ENCODE measurements around the gene NCOA1.

The NCOA1 gene

DNA sequence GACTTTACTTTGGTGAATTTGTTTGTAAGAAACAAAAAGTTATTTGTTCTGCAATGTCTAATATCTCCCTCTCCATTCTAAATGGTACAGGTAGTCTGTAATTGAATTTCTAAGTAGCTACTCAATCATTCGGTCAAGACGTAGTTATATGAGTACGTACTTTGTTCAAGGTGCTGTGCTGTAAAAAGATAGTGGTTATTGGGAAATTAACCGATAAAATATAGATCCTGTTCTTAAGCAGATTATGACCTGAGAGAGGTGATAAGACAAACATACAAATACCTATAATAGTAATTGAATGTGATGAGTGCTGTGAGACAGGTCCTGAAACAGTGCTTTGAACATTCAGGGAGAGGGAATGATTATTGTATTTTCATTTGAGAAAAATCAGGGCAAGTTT is 7.1 kb downstream of the NCOA1 start:
- H3K9me3 ChIP-seq (ENCODE audit: severe bottlenecking) = no peaks in the 10 kb centered on the region
- H3K27me3 ChIP-seq (ENCODE audit: insufficient read depth, poor library complexity, severe bottlenecking) = no peaks in the 10 kb centered on the region
- no peak overlapping the region for H3K4me3 ChIP-seq (ENCODE audit: severe bottlenecking)
- no peak for DNase-seq (ENCODE audit: low spot score)
- no peak for TF ChIP-seq CTCF (IDR thresholded peaks at IDR 0.05; ENCODE audit: poor library complexity, severe bottlenecking)
- no peak overlapping the region for H3K27ac ChIP-seq (ENCODE audit: poor library complexity, severe bottlenecking)
- no peaks in the 10 kb centered on the region for H3K36me3 ChIP-seq (ENCODE audit: low read depth)
- no peak for ATAC-seq (ENCODE audit: low read depth)
- H3K4me1 ChIP-seq (ENCODE audit: insufficient read depth, poor library complexity, severe bottlenecking) = no peaks in the 10 kb centered on the region

DNA sequence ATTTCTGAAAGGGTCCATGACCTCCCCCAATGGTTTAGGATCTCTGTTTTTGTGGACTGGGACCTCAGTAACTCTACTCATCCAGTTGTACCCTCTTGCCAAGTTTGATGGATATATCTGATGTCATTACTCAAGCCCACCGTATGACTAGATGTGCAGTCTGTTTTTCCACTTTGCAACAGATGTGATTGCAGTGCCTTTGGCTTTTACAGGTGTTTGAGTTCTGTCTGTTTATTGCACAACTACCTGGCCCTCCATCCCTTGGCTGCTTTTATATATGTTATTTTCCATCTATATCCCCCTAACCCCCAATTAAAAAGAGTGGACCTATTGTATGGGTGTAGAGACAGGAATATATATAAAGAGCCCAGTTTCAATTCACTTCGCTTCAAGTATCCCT is 10.8 kb downstream of the NCOA1 start:
- no peaks in the 10 kb centered on the region for H3K27me3 ChIP-seq (ENCODE audit: insufficient read depth, poor library complexity, severe bottlenecking)
- H3K36me3 ChIP-seq (ENCODE audit: low read depth) = no peaks in the 10 kb centered on the region
- H3K4me3 ChIP-seq (ENCODE audit: severe bottlenecking) = no peak overlapping the region
- no peaks in the 10 kb centered on the region for H3K9me3 ChIP-seq (ENCODE audit: severe bottlenecking)
- DNase-seq (ENCODE audit: low spot score) = no peak
- no peak overlapping the region for H3K27ac ChIP-seq (ENCODE audit: poor library complexity, severe bottlenecking)
- no peak for ATAC-seq (ENCODE audit: low read depth)
- no peaks in the 10 kb centered on the region for H3K4me1 ChIP-seq (ENCODE audit: insufficient read depth, poor library complexity, severe bottlenecking)
- no peak for TF ChIP-seq CTCF (IDR thresholded peaks at IDR 0.05; ENCODE audit: poor library complexity, severe bottlenecking)

- no peak for ATAC-seq (ENCODE audit: low read depth)
- no peak for TF ChIP-seq CTCF (IDR thresholded peaks at IDR 0.05; ENCODE audit: poor library complexity, severe bottlenecking)
- DNase-seq (ENCODE audit: low spot score) = no peak
Measured at GRCh38 chr2:24505534-24506275, 14.7 kb downstream of the NCOA1 start.

GRCh38 chr2:24507549-24507948 is 16.5 kb downstream of the NCOA1 start:
- H3K36me3 ChIP-seq (ENCODE audit: low read depth) = no peaks in the 10 kb centered on the region
- TF ChIP-seq CTCF (IDR thresholded peaks at IDR 0.05; ENCODE audit: poor library complexity, severe bottlenecking) = no peak
- H3K9me3 ChIP-seq (ENCODE audit: severe bottlenecking) = no peaks in the 10 kb centered on the region
- H3K4me1 ChIP-seq (ENCODE audit: insufficient read depth, poor library complexity, severe bottlenecking) = no peaks in the 10 kb centered on the region
- no peak for DNase-seq (ENCODE audit: low spot score)
- H3K27ac ChIP-seq (ENCODE audit: poor library complexity, severe bottlenecking) = no peak overlapping the region
- no peak overlapping the region for H3K4me3 ChIP-seq (ENCODE audit: severe bottlenecking)
- H3K27me3 ChIP-seq (ENCODE audit: insufficient read depth, poor library complexity, severe bottlenecking) = no peaks in the 10 kb centered on the region
- no peak for ATAC-seq (ENCODE audit: low read depth)

More at GRCh38 chr2:24505534-24506275, 14.7 kb downstream of the NCOA1 start:
- Histone ChIP-seq H3K4me1 (ENCODE audit: insufficient read depth, poor library complexity, severe bottlenecking) (no peaks in the 10 kb centered on the region), H3K9me3 (ENCODE audit: severe bottlenecking) (no peaks in the 10 kb centered on the region), H3K4me3 (ENCODE audit: severe bottlenecking) (no peak overlapping the region), H3K27me3 (ENCODE audit: insufficient read depth, poor library complexity, severe bottlenecking) (no peaks in the 10 kb centered on the region), H3K36me3 (ENCODE audit: low read depth) (no peaks in the 10 kb centered on the region), H3K27ac (ENCODE audit: poor library complexity, severe bottlenecking) (no peak overlapping the region)

DNA sequence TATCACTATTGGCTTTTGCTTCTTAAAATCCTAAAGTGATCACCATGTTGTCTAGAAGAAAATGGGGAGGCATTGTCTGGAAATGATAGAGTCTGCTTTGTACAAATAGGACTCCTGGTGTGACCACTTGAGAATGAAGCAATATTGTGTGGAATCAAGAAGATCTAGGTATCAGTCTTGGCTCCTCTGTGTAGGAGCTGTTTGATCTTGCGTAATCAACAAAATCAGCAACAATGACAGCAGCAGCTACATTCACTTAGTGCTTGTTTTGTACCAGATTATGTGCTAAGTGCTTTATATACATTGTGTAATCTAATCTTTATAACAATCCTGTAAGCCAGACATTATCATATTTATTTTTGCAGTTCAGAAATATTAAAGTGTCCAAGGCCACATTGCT is 17.8 kb downstream of the NCOA1 start:
- no peaks in the 10 kb centered on the region for H3K4me1 ChIP-seq (ENCODE audit: insufficient read depth, poor library complexity, severe bottlenecking)
- no peak for ATAC-seq (ENCODE audit: low read depth)

More for the DNA sequence above, 17.8 kb downstream of the NCOA1 start:
- Histone ChIP-seq H3K36me3 (ENCODE audit: low read depth) (no peaks in the 10 kb centered on the region), H3K4me3 (ENCODE audit: severe bottlenecking) (no peak overlapping the region), H3K27ac (ENCODE audit: poor library complexity, severe bottlenecking) (no peak overlapping the region), H3K27me3 (ENCODE audit: insufficient read depth, poor library complexity, severe bottlenecking) (no peaks in the 10 kb centered on the region), H3K9me3 (ENCODE audit: severe bottlenecking) (no peaks in the 10 kb centered on the region)
- DNase-seq (ENCODE audit: low spot score) = no peak
- TF ChIP-seq CTCF (IDR thresholded peaks at IDR 0.05; ENCODE audit: poor library complexity, severe bottlenecking) = no peak

All from RWPE2 (cell line).